AG08396 (cell line): ENCODE measurements around the gene ADGRL3.

ENCODE experiments used
- DNase-seq: peaks from one replicate; pipeline ENCODE4 v3.0.0; 2012; ENCODE audit warnings: low spot score, mixed read lengths

ADGRL3 gene

DNA sequence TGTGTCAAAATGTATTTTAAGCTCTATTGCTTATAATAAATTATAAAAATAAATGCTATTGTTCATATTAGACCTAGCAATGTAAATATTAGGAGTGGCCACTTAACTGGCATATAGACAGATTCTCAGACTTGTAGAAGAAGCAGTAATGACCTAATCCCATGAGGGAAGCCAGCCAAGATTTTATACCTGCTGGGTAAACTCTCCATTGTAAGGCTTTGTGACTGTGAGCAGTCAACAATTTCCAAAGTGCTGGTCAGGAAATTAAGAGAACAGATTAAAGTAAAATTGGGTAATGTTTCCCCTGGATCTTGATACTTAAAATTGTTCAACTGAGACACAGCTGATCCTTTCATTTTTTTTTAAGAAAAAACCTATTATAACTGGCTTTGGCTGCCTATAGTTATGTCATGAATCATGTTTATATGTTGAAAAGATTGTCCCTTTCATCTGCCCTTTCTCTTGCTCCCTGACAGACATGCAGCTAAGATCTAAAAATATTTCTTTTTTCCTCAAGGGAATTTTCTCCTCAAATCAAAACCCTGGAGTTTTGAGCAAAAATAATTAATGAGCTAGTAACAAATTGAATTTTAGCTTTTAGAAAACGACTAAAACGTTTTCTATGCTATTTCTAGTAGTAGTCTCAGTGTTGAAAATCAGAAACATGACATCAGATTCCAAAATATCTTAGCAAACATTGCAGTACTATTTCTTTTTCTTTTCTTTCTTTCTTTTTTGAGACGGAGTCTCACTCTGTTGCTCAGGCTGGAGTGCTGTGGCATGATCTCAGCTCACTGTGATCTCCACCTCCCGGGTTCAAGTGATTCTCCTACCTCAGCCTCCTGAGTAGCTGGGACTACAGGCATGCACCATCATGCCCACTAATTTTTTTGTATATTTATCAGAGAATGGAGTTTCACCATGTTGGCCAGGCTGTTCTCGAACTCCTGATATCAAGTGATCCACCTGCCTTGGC lies 77.9 kb downstream of the ADGRL3 start:
- DNase-seq: no peak

DNA sequence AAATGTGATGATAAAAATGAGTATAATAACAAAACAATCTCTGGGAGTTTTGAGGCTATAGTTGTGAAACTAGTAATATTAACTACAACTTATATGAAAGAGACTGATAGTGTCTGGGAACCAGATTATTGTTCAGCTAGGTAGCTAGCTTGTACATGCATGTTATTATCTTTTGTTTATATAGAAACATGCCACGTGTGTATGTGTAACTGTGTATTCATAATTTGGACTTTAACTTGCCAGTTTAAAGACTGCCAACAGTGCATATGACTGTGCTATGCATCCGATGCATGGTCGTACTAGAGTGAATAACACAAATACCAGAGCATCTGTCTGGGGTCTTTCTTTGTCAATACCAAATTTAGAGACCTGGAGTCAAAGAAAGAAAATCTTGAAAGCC lies 92.2 kb downstream of the ADGRL3 start:
- no peak for DNase-seq

DNA sequence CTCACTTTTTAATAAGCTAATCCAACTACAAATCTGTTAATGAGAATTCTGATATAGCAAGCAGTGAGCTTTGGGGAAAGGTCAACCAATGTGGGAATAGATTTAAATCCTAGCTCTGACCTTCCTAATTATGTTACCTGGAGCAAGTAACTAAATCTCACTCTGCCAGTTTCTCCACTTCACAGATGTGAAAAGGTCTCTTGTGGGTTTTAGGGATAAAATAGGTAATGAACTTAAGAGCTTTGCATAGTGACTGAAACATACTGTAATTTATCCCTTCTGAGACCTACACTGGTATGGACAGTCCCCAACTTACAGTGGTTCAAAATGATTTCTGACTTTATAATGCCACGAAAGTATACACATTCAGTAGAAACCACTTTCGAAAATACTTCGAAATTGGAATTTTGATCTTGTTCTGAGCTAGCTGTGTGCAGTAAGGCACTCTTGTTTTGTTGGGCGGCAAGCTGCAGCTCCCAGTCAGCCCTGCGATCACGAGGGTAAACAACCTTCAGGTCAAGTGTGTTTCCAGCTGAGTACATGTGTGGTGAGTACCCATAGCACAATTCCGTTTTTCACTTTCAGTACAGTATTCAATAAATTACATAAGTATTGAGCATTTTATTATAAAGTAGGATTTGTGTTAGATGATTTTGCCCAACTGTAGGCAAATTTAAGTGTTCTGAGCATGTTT lies 93.7 kb downstream of the ADGRL3 start:
- DNase-seq: no peak

DNA sequence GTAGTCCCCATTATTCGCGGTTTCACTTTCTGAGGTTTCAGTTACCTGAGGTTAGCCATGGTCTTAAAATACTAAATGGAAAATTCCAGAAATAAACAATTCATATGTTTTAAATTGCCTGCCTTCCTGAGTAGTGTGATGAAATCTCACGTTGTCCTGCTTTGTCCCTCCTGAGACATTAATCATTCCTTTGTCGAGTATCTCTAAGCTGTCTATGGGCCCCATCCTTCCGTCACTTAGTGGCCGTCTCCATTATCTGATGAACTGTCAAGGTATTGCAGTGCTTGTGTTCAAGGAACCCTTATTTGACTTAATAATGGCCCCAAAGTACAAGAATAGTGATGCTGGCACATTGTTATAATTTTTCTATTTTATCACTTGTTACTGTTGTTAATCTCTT lies 94.8 kb downstream of the ADGRL3 start:
- DNase-seq: no peak

DNA sequence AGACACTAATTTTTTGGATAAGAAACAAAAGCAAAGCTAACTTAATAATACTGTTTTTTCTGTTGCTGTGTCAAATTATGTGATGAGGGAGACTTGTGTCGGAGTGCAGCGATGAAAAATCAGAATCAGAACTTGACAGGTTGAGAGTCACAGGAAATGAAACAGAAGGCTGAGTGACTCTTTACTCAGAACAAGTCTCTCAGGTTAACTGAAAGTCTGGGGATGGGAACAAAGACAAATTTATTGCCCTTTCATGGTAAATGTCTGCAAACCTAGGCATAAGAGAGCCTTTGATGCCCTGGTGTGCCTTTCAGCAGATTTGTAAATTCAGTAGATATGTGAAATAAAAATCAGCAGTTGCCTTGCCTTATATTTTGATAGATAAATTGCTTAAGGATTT lies 96.0 kb downstream of the ADGRL3 start:
- DNase-seq: no peak

DNA sequence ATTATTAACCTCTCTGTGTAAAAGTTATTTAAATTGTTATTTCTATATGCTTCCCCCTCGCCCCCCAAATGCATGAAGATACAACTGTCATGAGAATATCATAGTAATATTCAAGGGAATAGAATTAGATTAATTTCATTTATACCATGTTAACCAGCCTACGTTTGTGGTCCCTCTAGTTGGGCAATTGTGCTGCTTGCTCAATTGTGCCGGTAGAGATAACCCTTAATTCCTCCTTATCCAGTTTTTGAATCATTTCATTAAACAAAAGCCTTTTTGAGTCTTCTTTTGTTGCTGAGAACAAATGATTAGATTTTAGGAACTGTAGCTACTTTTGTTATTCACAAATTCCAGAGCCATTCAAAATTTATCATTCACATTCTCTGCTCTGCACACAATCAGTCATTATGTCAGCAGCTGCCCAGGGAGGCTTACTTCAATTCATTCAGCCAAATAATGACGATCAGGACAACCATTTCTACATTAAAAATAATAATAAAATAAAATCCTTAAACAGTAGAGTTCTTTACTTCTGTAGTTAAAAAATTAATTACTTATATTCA lies 98.1 kb downstream of the ADGRL3 start:
- DNase-seq: no peak

DNA sequence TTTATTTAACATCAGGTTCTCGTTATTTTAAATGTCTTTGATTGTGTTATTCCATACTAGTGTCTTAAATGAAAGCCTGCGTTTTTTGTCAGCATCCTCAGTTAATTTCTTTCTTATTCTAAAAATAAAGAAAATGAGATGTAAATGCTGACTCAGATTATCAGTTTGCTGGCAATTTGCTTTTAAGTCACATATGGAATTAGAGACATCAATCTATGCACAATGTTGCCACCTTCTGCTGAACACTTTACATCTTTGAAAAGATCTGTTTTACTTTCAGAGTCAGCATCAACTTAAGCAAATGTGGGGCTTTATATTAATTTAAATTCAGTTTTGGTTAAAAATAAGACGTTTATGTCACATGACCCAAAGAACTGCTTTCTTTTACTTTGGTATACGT lies 99.2 kb downstream of the ADGRL3 start:
- no peak for DNase-seq

DNA sequence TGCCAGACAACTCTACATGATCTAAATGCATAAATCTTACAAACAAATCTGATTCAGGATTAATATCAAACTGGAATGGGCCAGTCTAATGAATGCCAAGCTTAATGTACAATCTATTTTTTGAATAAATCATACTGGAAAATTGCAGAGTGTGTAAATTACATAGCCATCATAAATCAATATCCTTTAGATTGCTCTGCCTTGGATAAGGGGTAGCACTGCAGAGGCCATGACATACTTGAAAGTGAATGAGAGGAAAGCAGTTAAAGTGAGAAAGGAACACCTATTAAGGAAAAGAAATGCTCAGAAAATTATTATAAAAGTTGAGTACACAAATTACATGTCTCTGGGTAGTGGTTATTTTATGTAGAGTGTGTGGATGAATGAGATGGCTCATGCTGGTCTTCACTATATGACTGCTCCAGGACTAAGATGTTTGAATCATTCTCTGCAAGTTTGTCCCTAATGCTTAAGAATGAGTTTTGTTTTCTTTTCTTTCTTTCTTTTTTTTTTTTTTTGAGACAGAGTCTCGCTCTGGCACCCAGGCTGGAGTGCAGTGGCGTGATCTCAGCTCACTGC lies 100.2 kb downstream of the ADGRL3 start:
- DNase-seq: no peak

DNA sequence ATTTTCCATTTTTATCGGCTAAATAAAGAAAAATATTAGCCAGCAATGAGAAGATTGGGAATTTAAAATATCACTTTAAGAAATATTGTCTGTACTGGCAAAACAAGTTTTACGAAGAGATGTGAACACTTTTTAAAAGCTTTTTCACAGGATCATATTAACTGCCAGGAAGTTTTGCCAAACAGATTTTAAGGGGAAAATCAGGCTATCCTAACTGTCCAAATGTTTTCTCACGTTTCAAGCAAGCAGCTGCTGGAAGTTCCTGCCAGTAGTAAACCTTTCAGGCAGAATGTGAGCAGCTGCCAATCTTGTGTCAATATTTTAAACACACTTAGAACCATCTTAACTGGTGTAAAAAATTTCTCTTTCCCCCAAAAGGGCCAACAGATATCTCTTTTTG lies 101.1 kb downstream of the ADGRL3 start:
- no peak for DNase-seq

DNA sequence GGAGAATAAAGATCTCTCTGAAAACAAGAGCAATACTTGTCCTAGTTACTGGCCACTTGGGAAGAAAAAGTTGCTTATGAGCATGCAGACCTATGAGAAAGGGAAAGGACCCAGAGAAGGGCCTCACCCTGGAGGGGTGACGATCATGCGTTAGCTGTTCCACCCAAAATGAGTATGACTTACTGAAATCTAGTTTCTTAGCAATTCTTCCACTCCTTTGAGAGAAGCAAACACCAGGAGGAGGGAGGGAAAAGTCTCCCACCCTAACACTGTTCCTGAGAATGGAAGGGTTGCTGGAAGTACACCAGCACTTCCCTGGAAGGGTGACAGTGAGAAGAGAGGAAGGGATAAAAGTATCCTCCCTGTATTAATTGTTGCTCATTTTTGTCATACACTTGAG lies 107.9 kb downstream of the ADGRL3 start:
- DNase-seq: no peak

DNA sequence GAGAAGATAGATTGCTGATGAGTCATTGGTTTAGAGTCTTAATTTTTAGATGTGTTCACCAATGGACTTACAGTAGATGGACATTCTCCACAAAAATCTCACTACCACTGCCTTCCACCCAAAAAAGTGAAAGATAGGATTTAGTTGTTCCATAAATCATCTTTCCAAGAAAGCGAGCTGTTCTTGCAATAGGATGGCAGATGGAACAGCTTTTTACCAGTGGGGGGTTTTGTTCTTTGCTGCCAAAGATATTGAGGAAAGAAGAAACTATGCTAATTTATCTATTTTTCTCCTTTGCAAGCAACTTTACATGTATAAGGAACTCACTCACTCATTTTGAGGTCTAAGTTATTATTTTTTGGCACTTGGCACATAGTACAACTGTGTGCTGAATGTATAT lies 109.5 kb downstream of the ADGRL3 start:
- DNase-seq: no peak

DNA sequence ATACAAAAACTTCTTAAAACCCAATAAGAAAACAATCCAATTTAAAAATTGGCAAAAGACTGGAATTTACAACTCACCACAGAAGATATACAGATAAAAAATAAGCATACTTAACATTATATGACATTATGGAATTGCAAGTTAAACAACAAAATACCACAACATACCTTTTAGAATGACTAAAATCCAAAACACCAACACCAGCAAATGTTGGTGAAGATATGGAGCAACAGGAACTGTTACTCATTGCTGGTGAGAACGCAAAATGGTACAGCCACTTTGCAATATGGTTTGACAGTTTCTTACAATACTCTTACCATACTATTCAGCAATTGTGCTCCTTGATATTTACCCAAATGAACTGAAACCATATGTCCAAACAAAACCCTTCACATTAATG lies 112.4 kb downstream of the ADGRL3 start:
- DNase-seq: no peak

DNA sequence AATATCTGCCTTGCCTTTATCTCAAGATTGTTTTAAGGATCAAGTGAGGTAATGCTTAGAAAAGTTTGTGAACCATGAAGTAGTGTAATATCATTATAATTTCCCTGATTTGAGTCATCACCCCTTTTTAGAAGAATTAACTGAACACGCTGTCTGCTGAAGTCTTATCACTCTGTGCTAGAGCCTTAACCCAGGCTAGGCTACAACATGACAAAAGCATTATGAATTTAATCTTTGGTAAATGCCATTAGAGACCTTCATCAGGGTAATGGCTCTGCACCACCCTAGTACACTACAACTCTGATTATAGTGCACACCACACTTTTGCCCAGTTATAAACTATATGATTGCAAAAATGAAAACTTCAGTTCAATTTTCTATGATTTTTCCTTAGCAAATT lies 118.3 kb downstream of the ADGRL3 start:
- no peak for DNase-seq

DNA sequence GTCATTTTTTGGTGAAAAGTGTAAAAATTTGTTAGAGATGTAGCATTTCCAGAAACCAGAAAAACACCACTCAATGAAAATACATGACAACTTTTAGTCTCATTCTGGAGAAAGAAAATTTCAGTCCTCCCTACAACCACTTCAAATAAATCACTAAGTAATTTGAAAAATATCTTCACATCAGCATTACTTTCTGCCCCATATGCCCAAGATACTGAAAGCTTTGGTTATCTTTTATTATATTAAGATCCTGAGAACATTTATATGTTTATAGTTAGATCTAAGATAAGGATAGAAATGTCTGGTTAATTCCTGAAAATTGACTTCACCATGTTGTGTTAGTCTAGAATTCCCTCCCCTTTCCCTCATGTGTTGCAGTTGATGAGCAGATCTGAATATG lies 119.0 kb downstream of the ADGRL3 start:
- DNase-seq: no peak

DNA sequence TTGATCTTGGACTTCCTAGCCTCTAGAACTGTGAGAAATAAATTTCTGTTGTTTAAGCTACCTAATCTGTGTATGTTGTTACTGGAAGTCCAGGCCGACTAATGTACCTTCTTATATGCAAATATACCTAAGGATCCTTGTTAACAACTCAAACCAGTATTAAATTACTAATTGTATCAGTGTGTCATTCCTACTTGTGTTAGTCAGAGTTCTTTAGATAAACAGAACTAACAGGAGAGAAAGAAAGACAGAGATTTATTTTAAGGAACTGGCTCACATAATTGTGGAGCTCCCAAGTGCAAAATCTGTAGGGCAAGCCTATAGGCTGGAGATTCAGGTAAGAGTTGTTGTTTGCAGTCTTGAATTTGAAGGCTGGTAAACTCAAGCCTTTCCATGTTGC lies 120.0 kb downstream of the ADGRL3 start:
- DNase-seq: no peak

DNA sequence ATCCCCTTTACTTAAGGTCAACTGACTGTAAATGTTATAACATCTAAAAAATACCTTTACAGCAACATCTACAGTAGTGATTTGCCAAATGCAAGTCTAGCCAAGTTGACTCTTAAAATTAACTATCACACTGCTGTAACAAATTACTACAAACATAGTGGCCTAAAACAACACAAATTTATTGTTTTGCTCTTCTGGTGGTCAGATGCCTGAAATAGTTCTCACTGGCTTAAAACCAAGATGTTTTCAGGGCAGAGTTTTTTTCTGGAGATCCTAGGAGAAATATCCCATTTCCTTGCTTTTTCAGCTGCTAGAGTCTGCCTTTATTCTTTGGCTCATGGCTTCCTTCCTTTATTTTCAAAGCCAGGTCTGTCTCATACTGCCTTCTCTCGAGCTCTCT lies 120.5 kb downstream of the ADGRL3 start:
- no peak for DNase-seq

DNA sequence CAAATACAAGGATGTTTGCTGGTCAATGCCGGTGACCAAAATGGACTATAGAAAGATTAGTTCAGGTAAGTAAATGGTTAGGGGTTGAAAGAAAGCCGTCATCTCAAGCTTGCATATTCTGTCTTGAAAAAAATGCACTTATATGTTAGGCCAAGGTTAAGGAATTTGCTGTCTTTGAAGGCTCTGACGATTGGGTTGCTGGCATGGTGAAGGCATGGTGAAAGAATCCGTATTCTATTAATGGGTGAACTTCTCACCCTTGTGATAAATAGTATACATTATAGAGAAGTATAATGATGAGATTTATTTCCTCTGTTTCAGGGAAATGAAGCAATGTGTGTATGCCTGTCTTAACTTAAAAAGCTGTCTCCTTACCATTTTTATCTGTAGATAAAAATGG lies 132.6 kb downstream of the ADGRL3 start:
- DNase-seq: no peak

DNA sequence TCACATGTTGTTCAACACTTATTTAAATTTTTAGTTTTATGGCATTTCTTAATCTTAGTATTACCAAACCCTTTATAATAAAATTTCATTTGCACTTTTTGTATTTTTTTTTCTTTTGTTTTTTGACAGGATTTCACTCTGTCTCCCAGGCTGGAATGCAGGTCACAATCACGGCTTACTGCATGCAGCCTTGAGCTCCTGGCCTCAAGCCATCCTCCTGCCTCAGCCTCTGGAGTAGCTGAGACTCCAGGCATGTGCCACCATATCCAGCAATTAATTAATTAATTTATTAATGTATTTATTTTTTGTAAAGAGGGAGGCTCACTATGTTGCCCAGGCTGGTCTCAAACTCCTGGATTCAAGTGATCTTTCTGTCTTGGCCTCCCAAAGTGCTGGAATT lies 133.4 kb downstream of the ADGRL3 start:
- DNase-seq: no peak

DNA sequence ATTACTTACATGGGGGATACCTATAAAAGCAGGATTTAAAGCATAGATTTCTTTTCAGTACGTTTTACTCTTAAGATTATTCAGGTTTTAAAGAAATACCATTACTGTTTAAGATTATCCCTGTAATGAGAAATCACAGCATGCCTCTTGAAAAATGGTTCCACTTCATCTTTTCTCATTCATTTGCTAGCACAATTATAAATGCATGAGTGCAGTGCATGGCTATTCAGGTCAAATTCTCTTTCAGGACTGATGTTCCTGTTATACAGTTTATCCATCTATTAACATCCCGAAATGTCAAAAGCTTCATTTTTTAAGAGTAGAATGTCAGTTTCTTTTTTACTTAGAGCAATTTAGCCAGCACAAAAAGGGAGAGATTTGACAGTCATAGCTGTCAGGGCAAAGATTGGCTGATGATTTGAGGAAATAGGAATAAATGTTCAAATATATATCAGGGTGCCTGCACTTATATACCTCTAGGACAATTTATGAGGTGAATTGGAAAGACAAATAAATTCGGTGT lies 135.2 kb downstream of the ADGRL3 start:
- no peak for DNase-seq

DNA sequence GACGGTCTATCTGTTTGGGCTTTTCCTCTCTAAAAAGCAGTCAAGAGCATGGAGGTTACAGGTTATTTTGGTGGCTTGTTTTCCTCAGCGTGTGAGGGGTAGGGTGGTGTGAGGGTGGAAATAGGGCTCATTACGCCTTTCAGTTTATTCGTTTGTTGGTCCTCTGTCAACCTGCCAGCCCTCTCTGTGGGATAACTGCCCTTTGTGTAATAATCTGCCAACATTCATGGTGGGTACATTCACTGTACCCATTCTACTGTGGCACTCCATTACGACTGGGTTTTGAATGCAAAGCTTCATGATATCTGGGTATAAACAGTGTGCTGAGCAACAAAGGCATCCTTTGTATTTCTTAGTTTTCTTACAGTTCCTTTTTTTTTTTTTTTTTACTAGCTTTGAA lies 136.4 kb downstream of the ADGRL3 start:
- DNase-seq: no peak

DNA sequence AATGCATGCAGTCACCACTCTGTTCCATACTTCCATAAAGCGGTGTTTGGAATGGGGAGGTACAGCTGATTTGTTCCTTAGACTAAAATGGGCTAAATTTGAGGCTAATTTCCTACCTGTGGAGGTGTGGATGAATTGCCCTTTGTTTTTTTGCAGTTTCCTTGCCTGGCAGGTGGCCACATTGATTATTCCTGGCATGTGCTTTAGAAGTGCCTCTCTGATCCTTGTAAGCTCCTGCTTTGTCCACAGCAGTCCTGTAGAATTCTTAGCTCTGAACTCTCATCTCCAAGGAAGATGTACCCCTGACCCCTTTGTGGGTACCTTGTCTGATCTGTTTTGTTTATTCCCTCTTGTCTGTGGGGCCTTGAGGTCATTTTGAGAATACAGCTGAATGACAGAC lies 136.8 kb downstream of the ADGRL3 start:
- no peak for DNase-seq

DNA sequence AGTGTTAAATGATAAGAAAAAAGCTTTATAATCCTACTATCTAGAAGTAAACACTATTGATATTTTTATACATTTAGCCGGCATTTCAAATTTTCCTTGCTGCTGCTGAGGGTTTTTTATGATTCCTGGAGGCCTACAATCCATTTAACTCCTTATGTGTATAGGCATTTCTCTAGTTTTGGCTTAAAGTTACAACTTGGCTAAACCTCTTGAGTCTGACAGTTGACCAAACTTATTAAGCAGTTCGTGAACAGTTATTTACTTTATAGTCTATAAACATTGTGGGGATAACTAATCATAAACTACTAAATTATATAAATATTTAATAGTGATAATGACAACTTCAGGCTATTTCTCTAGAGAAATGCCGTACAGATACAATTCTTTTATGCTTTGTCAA lies 141.9 kb downstream of the ADGRL3 start:
- DNase-seq: no peak

DNA sequence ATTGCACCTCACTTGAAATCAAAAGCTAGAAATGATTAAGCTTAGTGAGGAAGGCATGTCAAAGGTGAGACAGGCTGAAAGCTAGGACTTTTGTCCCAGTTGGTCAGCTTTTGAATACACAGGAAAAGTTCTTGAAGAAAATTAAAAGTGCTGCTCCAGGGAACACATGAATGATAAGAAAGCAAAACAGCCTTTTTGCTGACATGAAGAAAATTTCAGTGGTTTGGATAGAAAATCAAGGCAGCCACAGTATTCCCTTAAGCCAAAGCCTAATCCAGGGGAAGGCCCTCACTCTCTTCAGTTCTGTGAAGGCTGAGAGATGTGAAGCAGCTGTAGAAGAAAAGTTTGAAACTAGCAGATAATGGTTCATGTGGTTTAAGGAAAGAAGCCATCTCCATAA lies 150.8 kb downstream of the ADGRL3 start:
- DNase-seq: no peak
